ENCODE measurements around the gene PYROXD2. TPM values are rescaled to one million over a fixed set of nuclear protein-coding genes. Genes with fewer than 3 reads are reported as not detected.

Gene PYROXD2
- total RNA-seq, 1 experiment from 2014 or later, result 2.3 TPM

DNA sequence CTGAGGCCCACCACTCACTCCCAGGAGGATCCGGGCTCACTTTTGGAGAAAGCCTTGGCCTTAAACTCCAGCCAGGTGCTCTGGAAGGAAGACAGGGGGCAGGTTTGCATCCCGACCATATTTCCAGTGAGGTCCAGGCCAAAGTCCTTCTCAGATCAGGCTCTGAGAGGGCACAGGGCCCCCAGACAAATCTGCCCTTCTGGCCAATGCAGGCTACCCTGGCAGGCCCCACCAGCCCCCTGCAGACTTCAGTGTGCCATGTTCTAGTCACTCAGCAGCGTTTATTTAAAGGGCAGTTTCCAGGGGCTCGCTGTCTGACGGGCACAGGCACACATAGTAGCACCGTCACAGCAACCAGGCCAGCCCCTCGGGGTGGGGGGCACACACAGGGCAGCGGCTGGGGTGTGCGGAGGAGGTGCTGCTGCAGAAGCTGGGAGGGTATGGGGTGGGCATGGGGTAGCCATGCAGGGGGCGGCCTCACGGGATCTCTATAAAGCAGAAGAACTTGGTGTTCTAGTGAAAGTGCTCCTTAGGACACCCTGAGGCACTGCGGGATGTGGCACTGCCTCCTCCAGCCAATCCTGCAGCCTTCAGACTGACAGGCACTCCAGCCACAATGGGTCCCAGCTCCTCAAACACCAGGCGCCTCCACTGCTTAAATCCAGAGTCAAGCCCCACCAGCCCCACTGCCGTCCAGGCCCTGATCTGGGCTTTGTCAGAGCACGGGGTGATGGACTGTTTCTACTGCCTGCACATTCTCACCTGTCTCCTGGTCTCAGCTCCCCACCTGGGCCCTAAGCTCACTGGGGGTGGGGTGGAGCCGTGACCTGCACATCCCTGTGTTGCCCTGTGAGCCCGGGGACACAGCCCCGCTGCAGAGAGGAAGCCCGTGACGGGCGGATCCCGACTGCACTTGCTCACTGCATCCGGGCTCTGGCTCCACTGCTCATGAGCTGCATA is 9.6 kb upstream of the PYROXD2 start:
- no peak for TF ChIP-seq POLR2AphosphoS5 (IDR thresholded peaks at IDR 0.05; ENCODE audit: low read depth, low read length)
- TF ChIP-seq, protein P1, sequence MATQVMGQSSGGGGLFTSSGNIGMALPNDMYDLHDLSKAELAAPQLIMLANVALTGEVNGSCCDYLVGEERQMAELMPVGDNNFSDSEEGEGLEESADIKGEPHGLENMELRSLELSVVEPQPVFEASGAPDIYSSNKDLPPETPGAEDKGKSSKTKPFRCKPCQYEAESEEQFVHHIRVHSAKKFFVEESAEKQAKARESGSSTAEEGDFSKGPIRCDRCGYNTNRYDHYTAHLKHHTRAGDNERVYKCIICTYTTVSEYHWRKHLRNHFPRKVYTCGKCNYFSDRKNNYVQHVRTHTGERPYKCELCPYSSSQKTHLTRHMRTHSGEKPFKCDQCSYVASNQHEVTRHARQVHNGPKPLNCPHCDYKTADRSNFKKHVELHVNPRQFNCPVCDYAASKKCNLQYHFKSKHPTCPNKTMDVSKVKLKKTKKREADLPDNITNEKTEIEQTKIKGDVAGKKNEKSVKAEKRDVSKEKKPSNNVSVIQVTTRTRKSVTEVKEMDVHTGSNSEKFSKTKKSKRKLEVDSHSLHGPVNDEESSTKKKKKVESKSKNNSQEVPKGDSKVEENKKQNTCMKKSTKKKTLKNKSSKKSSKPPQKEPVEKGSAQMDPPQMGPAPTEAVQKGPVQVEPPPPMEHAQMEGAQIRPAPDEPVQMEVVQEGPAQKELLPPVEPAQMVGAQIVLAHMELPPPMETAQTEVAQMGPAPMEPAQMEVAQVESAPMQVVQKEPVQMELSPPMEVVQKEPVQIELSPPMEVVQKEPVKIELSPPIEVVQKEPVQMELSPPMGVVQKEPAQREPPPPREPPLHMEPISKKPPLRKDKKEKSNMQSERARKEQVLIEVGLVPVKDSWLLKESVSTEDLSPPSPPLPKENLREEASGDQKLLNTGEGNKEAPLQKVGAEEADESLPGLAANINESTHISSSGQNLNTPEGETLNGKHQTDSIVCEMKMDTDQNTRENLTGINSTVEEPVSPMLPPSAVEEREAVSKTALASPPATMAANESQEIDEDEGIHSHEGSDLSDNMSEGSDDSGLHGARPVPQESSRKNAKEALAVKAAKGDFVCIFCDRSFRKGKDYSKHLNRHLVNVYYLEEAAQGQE (IDR thresholded peaks at IDR 0.05; ENCODE audit: insufficient read depth in 1 of 2, low read depth in 2 of 2, low read length in 1 of 2), result no peak
- no peak for TF ChIP-seq TCF7L2 (IDR thresholded peaks at IDR 0.05; ENCODE audit: low read depth, low read length)
- no peak for TF ChIP-seq SIN3A (IDR thresholded peaks at IDR 0.05; ENCODE audit: borderline replicate concordance, insufficient read depth, low read depth, low read length)
- TF ChIP-seq, protein P2, sequence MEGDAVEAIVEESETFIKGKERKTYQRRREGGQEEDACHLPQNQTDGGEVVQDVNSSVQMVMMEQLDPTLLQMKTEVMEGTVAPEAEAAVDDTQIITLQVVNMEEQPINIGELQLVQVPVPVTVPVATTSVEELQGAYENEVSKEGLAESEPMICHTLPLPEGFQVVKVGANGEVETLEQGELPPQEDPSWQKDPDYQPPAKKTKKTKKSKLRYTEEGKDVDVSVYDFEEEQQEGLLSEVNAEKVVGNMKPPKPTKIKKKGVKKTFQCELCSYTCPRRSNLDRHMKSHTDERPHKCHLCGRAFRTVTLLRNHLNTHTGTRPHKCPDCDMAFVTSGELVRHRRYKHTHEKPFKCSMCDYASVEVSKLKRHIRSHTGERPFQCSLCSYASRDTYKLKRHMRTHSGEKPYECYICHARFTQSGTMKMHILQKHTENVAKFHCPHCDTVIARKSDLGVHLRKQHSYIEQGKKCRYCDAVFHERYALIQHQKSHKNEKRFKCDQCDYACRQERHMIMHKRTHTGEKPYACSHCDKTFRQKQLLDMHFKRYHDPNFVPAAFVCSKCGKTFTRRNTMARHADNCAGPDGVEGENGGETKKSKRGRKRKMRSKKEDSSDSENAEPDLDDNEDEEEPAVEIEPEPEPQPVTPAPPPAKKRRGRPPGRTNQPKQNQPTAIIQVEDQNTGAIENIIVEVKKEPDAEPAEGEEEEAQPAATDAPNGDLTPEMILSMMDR (IDR thresholded peaks at IDR 0.05), result no peak
- H3K27ac ChIP-seq (ENCODE audit: low read length), result no peak overlapping the region
- no peak overlapping the region for H3K4me3 ChIP-seq (ENCODE audit: low read depth in 2 of 2, low read length in 2 of 2)
- CTCF ChIA-PET, result interaction anchor here (1.0 to 1.2 kb wide), 2 partner anchors 33 to 37 kb away, joined by 3 to 4 read pairs; no protein-coding TSS in a partner anchor
- DNase-seq (ENCODE audit: low read depth, low spot score) (no peak), ATAC-seq (no peak)
- no TSS peak for BruUV-seq (replicated peaks)
- H3K9me3 ChIP-seq (ENCODE audit: control insufficient read depth, insufficient read depth, low read depth, low read length), result no peaks in the 10 kb centered on the region
- intact Hi-C loops (cut with micrococcal nuclease; ENCODE audit: unreplicated experiment), result no loop called here
- in situ Hi-C loops (cut with HindIII; ENCODE audit: low pct_unique_long_range_greater_than_20kb, low sequenced_read_pairs), result no loop called here
- POLR2A ChIA-PET, result no interaction called here
- H3K27me3 ChIP-seq (ENCODE audit: control insufficient read depth, insufficient read depth, low read length), result no peaks in the 10 kb centered on the region
- no peaks in the 10 kb centered on the region for H3K4me1 ChIP-seq (ENCODE audit: control insufficient read depth, insufficient read depth, low read length)
- peaks cover 10% of the 10 kb centered on the region for H3K36me3 ChIP-seq (ENCODE audit: control insufficient read depth, insufficient read depth, low read length)

DNA sequence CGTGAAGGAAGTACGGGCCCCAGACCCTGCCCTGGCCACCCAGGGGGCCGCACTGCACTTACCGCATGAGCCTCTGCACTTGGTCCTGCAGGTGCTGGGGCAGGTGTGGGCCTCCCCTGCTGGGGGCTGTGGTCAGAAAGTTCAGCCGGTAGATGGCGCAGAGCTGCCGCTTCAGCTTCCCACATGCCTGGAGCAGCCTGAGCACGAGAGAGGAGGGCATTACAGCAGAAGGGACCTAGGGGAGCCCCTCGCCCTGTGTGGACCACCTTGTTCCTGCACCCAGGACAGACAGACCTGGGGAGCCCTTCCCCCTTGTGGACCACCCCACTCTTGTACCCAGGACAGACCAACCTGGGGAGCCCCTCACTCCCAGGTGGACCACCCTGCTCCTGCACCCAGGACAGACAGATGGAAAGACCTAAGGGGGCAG is 8.7 kb upstream of the PYROXD2 start:
- no peaks in the 10 kb centered on the region for H3K4me1 ChIP-seq (ENCODE audit: control insufficient read depth, insufficient read depth, low read length)
- BruUV-seq (replicated peaks), result no TSS peak
- DNase-seq (ENCODE audit: low read depth, low spot score) (no peak), ATAC-seq (no peak)
- POLR2A ChIA-PET, result no interaction called here
- no peaks in the 10 kb centered on the region for H3K9me3 ChIP-seq (ENCODE audit: control insufficient read depth, insufficient read depth, low read depth, low read length)
- H3K27ac ChIP-seq (ENCODE audit: low read length), result no peak overlapping the region
- TF ChIP-seq POLR2AphosphoS5 (IDR thresholded peaks at IDR 0.05; ENCODE audit: low read depth, low read length) (no peak), SIN3A (IDR thresholded peaks at IDR 0.05; ENCODE audit: borderline replicate concordance, insufficient read depth, low read depth, low read length) (no peak), TCF7L2 (IDR thresholded peaks at IDR 0.05; ENCODE audit: low read depth, low read length) (no peak)
- TF ChIP-seq, protein P2 (IDR thresholded peaks at IDR 0.05), result no peak
- TF ChIP-seq, protein P1 (IDR thresholded peaks at IDR 0.05; ENCODE audit: insufficient read depth in 1 of 2, low read depth in 2 of 2, low read length in 1 of 2), result no peak
- H3K4me3 ChIP-seq (ENCODE audit: low read depth in 2 of 2, low read length in 2 of 2), result no peak overlapping the region
- CTCF ChIA-PET, result interaction anchor here (0.6 to 1.2 kb wide), 3 partner anchors 74 to 1136 kb away, joined by 5 to 7 read pairs (median 6); no protein-coding TSS in a partner anchor
- intact Hi-C loops (cut with micrococcal nuclease; ENCODE audit: unreplicated experiment), result no loop called here
- in situ Hi-C loops (cut with HindIII; ENCODE audit: low pct_unique_long_range_greater_than_20kb, low sequenced_read_pairs), result no loop called here
- no peaks in the 10 kb centered on the region for H3K27me3 ChIP-seq (ENCODE audit: control insufficient read depth, insufficient read depth, low read length)
- peaks cover 6% of the 10 kb centered on the region for H3K36me3 ChIP-seq (ENCODE audit: control insufficient read depth, insufficient read depth, low read length)
